Activated CD4-positive, alpha-beta T cell treated with anti-CD3 and anti-CD28 coated beads, Interleukin-2, Interleukin-4, amounts not matched to agents 100 ng/mL and 50 ng/mL, durations not matched to agents 16 hours and 8 hours (primary cell): ENCODE measurements around the gene TRABD.

Experiments used
- DNase-seq: peaks from one replicate; pipeline ENCODE4 v3.0.0-alpha.2; 2020; ENCODE audit warnings: low spot score

TRABD gene

DNA sequence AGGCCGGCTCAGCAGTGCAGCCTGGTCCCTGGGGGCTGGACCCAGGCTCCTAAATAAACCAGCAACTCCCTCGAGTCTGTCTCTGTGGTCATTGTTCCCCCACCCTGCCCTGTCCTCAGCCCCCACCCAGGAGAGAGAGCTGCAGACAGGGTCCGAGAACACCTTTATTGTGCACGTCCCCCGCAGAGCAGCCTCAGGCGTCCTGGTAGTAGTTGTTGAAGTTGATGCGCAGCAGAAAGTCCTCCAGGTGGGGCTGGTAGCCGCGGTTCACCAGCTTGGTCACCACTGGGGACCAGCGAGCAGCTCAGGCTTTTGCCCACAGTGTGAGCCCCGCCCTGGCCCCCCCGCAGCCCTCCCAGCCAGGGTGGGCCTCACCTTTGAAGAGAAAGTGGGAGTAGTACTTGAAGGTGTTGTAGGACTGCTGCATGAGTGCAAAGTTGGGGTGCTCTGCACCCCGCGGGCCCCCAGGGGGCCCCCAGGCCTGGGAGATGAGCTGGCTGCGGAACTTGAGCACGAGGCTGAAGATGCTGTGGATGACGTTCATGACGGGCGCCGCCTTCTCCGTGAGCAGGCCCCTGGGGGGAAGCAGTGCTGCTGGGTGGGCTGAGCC is 31.9 kb downstream of the TRABD start:
- no peak for DNase-seq

DNA sequence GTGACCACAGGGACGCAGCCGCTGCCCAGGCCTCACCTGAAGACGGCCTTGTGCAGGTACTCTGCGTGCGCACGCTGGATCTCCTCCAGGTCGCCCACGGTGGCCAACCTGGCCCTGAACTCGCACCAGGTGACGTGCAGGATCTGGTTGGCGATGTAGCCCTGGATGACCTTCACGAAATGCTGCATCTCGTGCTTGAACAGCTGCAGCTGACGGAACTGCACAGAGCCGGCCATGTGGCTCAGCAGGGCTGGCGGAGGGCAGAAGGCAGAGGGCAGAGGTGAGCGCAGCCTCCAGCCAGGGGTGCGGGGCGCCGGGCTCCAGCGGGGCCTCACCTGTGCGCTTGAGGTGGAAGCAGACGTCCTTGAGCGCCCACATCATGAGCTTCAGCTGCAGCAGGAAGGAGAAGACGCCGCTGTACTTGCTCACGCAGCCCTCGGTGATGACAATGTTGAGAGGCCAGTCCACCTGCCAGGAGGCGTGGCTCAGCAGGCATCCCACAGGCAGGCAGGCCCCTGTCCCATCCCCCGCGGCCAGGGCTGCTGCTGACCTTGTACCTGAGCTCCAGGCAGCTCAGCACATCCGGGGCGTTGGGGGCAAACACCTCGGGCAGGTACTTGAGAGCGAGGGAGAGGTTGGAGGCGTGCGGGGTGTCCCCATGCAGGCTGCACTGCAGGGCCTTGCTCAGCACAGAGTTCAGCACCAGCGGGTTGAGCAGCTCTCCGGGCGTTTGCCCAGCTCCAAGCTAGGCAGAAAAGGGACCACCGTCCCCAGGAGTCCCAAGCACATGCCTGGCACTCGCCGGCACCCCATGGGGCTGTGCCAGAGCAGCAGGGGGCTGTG is 32.7 kb downstream of the TRABD start:
- no peak for DNase-seq

DNA sequence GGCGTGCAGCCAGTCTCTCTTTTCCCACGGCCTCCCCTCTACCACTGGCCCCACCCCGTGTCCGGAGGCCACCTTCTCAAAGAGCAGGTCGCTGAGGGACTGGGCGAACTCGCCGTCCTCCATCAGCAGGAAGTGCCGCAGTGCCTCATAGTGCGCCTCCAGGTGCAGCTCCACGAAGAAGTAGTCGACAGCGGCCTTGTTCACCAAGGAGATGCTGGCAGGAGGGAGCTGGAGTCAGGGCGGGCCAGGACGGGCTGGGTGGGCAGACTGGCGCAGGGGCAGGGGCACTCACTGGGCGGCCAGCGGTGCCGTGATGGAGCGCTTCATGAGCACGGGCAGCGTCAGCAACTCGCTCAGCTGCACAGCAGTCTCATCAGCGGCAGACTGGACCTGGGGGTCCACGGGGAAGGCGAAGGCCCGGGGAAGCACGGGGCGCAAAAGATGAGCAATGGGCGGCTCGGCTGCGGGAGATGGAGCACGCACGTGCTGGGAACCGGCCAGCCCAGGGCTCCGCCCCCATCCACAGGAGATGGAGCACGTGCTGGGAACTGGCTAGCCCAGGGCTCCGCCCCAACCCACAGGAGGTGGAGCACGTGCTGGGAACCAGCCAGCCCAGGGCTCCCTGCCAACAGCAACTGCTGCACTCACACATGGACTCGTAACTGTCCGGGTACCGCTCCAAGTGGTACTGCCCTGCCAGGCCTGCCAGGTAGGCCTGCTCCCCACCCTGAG is 33.4 kb downstream of the TRABD start:
- DNase-seq = no peak

- no peak for DNase-seq
Measured at GRCh38 chr22:50219800-50220602, 34.3 kb downstream of the TRABD start.

DNA sequence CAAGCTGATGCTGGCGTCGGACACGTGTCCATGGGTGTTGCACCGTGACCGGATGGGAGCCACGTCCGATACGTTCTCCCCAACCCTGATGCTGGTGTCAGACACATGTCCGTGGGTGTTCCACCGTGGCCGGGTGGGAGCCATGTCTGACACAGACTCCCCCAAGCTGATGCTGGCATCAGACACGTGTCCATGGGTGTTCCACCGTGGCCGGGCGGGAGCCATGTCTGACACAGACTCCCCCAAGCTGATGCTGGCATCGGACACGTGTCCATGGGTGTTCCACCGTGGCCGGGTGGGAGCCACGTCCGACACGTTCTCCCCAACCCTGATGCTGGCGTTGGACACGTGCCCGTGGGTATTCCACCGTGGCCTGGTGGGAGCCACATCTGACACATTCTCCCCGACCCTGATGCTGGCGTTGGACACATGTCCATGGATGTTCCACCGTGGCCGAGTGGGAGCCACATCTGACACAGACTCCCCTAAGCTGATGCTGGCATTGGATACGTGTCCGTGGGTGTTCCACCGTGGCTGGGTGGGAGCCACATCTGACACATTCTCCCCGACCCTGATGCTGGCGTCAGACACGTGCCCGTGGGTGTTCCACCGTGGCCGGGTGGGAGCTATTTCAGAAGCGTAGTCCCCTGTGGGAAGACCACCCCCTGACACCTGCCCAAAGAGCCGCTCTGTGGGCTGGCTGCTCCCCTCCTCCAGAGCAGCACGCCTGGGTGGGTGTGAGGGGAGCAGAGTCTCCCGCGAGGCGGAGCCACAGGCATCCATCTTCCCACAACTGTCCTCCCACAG is 35.1 kb downstream of the TRABD start:
- no peak for DNase-seq

- no peak for DNase-seq
Measured at GRCh38 chr22:50221410-50222300, 35.9 kb downstream of the TRABD start.

DNA sequence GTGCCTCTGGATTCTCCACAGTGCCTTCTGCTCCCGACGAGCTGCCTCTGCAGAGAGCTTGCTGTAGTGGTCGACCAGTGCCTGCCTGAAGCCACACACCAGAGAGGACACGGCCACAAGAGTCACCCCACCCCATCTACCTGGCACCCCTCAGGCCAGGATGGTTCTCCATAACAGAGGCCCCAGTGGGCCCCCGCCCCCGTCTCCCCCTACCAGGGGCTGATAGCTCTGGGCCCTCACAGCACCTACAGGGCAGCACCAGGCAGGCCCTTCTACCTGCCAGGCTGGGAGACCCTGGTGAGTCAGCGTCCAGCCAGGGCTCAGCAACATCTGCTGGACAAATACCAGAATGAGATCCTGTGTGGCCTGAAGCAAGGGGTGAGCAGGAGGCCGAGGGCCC is 36.8 kb downstream of the TRABD start:
- DNase-seq = no peak

GRCh38 chr22:50224071-50224470 is 38.4 kb downstream of the TRABD start:
- no peak for DNase-seq

- DNase-seq = no peak
Measured at GRCh38 chr22:50225200-50225969, 39.7 kb downstream of the TRABD start.

DNA sequence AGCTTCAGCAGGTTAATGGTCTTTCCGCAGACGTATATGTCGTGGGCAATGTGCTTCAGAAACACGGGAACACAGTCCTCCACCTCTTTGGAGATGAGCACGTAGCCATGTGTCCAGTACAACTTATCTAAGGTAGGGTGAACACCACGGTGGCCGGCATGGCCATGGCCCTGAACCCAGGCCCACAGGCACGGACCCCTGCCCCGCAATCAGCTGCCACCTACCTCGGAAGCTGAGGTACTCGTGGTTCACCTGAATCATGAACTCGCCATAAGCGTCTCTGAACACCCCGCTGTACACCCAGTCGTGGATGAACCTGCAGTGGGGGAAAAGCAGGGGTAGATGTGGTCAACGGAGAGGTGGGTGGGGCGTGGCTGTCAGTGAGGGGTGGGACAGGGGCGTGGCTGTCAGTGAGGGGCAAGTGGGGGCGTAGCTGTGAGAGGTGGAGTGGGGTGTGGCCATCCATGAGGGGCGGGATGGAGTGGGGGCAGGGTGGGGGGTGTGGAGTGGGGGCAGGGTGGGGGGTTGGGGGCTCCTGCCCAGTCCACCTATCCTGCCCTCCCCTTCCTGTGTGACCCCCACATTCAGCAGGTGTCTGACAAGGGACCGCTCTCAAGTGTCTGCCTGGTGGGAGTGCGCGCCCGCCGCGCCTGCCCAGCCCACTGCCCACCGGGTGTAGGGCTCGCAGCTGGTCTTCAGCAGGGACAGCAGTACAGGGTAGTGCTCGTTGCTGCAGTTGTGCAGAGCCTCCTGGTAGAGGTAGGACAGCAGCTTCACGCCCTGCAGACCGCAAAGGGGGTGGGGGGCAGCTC is 40.6 kb downstream of the TRABD start:
- no peak for DNase-seq

GRCh38 chr22:50226875-50227165 is 41.1 kb downstream of the TRABD start:
- no peak for DNase-seq

DNA sequence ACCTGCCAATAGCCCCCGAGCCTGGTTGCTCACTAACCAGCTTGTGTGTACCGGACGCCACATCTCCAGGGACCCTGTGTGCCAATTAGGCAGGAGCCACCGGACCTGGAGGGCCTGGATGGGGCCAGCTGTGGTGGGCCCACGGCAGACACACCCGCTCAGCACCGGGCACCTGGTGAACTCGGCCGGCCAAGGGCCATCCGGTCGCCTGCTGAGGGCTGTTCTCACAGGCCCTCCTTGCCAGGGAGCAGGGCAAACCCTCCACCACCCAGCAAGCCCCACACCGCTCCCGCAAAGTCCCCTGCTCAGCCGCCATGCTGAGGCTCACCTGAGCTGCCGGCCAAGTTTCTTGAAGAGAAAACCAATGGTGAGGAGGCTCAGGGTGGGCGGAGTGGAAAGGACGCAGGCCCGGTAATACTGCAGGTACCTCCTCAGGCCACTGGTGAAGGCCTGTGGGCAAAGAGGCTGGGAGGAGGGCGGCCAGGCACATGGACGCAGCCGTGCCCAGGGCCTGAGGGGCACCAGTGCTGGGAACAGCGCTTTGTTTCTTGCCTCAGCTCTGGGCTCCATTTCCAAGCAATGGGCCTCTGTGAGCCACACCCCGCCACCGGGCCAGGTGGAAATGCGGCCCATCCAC is 42.0 kb downstream of the TRABD start:
- no peak for DNase-seq

DNA sequence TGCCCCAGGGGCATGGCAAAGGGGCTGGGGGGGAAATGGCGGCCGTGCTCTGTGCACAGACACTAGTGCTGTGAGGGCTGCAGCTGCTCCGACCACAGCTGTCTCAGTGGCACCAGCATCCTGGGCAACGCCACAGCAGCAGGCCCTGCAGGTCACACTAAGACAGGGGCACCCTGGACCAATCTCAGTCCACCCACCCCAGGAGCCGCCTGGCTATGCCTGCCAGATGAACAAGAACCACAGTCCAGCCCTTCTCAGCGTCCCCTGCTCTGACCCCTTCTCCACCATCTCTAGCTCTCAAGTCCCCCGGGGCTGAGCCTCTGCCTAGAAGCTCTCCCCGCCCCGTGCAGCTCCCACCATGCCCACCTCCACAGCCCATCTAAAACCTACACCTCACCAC is 42.7 kb downstream of the TRABD start:
- no peak for DNase-seq

DNA sequence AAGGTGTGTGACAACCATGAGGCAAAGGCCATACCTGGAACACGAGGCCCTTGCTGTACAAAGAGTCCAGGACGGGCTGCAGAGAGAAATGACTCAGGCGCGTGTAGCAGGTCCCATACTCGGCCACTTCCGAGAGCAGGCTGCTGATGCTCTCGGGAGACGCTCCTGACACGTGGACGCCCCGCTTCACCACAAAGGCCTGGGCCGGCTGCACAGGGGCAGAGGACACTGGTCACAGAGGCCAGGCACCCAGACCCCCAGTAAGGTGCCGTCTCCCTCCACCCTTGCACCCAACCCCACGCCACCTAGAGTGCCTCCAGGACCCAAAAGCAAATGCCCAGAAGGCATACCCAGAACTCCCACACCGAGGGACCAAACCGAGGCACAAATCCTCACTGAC is 43.7 kb downstream of the TRABD start:
- DNase-seq = no peak

GRCh38 chr22:50232481-50233151 is 46.9 kb downstream of the TRABD start:
- no peak for DNase-seq

- DNase-seq = no peak
Measured at GRCh38 chr22:50233223-50233622, 47.5 kb downstream of the TRABD start.

DNA sequence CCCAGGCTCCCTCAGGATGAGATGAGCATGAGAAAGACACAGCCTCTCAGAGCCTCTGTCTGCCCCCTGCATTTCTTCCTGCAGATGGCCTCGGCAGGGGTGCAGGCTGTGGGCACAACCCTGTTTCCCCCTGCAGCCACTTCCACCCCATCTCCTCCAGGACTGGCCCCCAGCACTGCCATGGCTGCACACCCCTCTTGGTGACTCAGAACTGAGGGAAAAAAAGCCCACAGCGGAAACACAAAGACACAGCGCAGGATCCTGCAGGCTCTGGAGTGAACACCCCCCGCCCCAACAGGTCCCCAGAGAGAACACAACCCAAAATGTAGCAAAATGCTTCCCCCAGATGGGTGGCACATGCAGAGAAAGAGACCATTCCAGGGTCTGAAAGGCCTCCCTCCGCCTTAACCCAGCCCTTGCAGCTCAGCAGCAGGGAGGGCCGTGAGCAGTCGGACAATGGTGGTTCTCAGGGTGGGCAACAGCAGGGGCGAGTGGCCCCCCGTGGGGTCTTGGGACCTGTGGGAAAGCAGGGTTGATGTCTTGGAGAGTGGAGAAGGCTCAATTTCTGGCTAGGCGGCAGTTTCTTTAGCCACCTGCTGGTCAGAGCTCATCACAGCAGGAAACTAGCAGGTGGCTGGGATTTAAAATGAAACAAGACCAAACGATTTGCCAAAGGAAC is 51.2 kb downstream of the TRABD start:
- no peak for DNase-seq
